Neuronal stem cell (in vitro differentiated cells): ENCODE measurements around the gene MYO9A.

Experiments
- DNase-seq: peaks from one replicate; pipeline ENCODE4 v3.0.0-alpha.2; 2013; ENCODE audit warnings: low spot score
- H2AFZ ChIP-seq: one replicate; pipeline ENCODE4 v1.6.1; 2013; ENCODE audit warnings: mild to moderate bottlenecking, low read length, inconsistent platforms
- H2AK5ac ChIP-seq: 2 replicates; pipeline ENCODE4 v1.6.1; 2013; ENCODE audit warnings: low read depth, mild to moderate bottlenecking, inconsistent platforms, low read length, moderate library complexity, mixed read lengths
- H2BK120ac ChIP-seq: 2 replicates; pipeline ENCODE4 v1.6.1; 2013; ENCODE audit warnings: low read depth, mild to moderate bottlenecking, inconsistent platforms, low read length, moderate library complexity, mixed read lengths
- H2BK12ac ChIP-seq: one replicate; pipeline ENCODE4 v1.6.1; 2013; ENCODE audit warnings: low read length, inconsistent platforms
- H2BK15ac ChIP-seq: 2 replicates; pipeline ENCODE4 v1.6.1; 2013; ENCODE audit warnings: mild to moderate bottlenecking, low read length, inconsistent platforms, mixed read lengths
- H2BK5ac ChIP-seq: one replicate; pipeline ENCODE4 v1.6.1; 2013; ENCODE audit warnings: inconsistent platforms, mild to moderate bottlenecking, low read length, moderate library complexity
- H3K14ac ChIP-seq: one replicate; pipeline ENCODE4 v1.6.1; 2013; ENCODE audit warnings: low read length, inconsistent platforms
- H3K18ac ChIP-seq: 2 replicates; pipeline ENCODE4 v1.6.1; 2013; ENCODE audit warnings: low read length, inconsistent platforms
- H3K23ac ChIP-seq: 2 replicates; pipeline ENCODE4 v1.6.1; 2013; ENCODE audit warnings: low read depth, mild to moderate bottlenecking, mixed read lengths, low read length, inconsistent platforms; ENCODE audit not compliant: poor library complexity
- H3K27ac ChIP-seq: replicated peaks from 3 replicates; pipeline ENCODE4 v1.5.1; 2013; ENCODE audit warnings: low read length, inconsistent platforms
- H3K27me3 ChIP-seq, 3 experiments: 2 replicates each; pipeline ENCODE4 v1.6.1; 2013; ENCODE audit warnings: low read length in 3 of 3, mild to moderate bottlenecking in 2 of 3, inconsistent platforms in 1 of 3, low read depth in 1 of 3, mixed read lengths in 1 of 3, moderate library complexity in 1 of 3; ENCODE audit not compliant: control insufficient read depth in 3 of 3, insufficient read depth in 3 of 3
- H3K36me3 ChIP-seq, 2 donors: replicated peaks in 1 of 2; 2 replicates each; pipeline ENCODE4 v1.6.1; 2013; ENCODE audit warnings: low read length in 2 of 2; ENCODE audit not compliant: control insufficient read depth in 2 of 2, insufficient read depth in 2 of 2
- H3K4ac ChIP-seq: 2 replicates; pipeline ENCODE4 v1.6.1; 2013; ENCODE audit warnings: inconsistent platforms, mild to moderate bottlenecking, low read length, moderate library complexity
- H3K4me1 ChIP-seq, 2 donors: 1 replicate in 1 of 2; 2 replicates in 1 of 2; pipeline ENCODE4 v1.6.1; 2013; ENCODE audit warnings: low read length in 2 of 2, low read depth in 1 of 2; ENCODE audit not compliant: control insufficient read depth in 2 of 2, insufficient read depth in 1 of 2
- H3K4me2 ChIP-seq: one replicate; pipeline ENCODE4 v1.6.1; 2013; ENCODE audit warnings: mild to moderate bottlenecking, low read length, inconsistent platforms; ENCODE audit not compliant: insufficient read depth, poor library complexity, severe bottlenecking
- H3K4me3 ChIP-seq, 2 donors: 2 replicates each; pipeline ENCODE4 v1.5.1; 2013; ENCODE audit warnings: low read length in 2 of 2, mild to moderate bottlenecking in 2 of 2, inconsistent platforms in 1 of 2, moderate library complexity in 1 of 2
- H3K79me1 ChIP-seq: one replicate; pipeline ENCODE4 v1.6.1; 2013; ENCODE audit warnings: low read depth, mild to moderate bottlenecking, inconsistent platforms, low read length, moderate library complexity
- H3K9ac ChIP-seq: one replicate; pipeline ENCODE4 v1.6.1; 2013; ENCODE audit warnings: mild to moderate bottlenecking, low read depth, low read length, inconsistent platforms; ENCODE audit not compliant: poor library complexity
- H3K9me3 ChIP-seq, 2 donors: replicated peaks in 1 of 2; 2 replicates each; pipeline versions ENCODE3 to v1.6.1; 2013; ENCODE audit warnings: low read length in 2 of 2, mild to moderate bottlenecking in 2 of 2, inconsistent platforms in 1 of 2, low read depth in 1 of 2, mixed read lengths in 1 of 2, moderate library complexity in 1 of 2; ENCODE audit not compliant: control insufficient read depth in 2 of 2, insufficient read depth in 1 of 2
- H4K8ac ChIP-seq: one replicate; pipeline ENCODE4 v1.6.1; 2013; ENCODE audit warnings: low read depth, mild to moderate bottlenecking, inconsistent platforms, low read length, moderate library complexity
- H4K91ac ChIP-seq: one replicate; pipeline ENCODE4 v1.6.1; 2013; ENCODE audit warnings: low read length, low read depth, mild to moderate bottlenecking, inconsistent platforms; ENCODE audit not compliant: poor library complexity
- WGBS, 2 donors: extraction: QIAGEN DNeasy Blood & Tissue Kit; methylation state at CpG; one replicate each; pipeline ENCODE4 v1.1.7; 2013; ENCODE audit warnings: missing lambda C conversion rate in 2 of 2, mixed read lengths in 1 of 2; ENCODE audit not compliant: insufficient read length in 2 of 2, insufficient replicate concordance in 1 of 2; ENCODE audit errors: extremely low coverage in 2 of 2; 5-methylcytosine and 5-hydroxymethylcytosine counted together

The MYO9A gene

DNA sequence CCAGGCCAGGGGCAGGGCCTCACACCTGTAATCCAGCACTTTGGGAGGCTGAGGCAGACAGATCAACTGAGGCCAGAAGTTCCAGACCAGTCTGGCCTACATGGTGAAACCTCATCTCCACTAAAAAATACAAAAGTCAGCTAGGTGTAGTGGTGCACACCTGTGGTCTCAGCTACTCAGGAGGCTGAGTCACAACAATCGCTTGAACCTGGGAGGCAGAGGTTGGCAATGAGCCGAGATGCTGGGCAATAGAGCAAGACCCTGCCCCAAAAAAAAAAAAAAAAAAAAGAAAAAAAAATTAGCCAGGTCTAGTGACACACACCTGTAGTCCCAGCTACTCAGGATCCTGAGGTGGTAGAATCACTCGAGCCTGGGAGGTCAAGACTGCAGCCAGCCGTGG is 18.8 kb downstream of the MYO9A start:
- Histone ChIP-seq H4K91ac (no peak overlapping the region), H2BK5ac (no peak overlapping the region), H3K14ac (no peak overlapping the region), H3K36me3 (no peaks in the 10 kb centered on the region), H3K9me3 (peaks cover 0 to 3% of the 10 kb centered on the region in 2 donors), H4K8ac (no peak overlapping the region), H3K4me2 (no peak overlapping the region), H3K27me3 (no peaks in the 10 kb centered on the region), H2AFZ (no peak overlapping the region), H3K79me1 (no peaks in the 10 kb centered on the region), H2AK5ac (no peak overlapping the region), H3K23ac (no peak overlapping the region), H3K9ac (peak overlapping the region; percentile 9), H3K27ac (no peak overlapping the region), H3K4me1 (peaks cover 3 to 6% of the 10 kb centered on the region in 2 donors), H3K18ac (no peak overlapping the region), H3K4me3 (no peak overlapping the region), H3K4ac (no peak overlapping the region), H2BK15ac (no peak overlapping the region), H2BK120ac (no peak overlapping the region), H2BK12ac (no peak overlapping the region)
- no CpG with 5 or more reads among the region's 4 CpGs for WGBS, 2 donors
- DNase-seq, result no peak

DNA sequence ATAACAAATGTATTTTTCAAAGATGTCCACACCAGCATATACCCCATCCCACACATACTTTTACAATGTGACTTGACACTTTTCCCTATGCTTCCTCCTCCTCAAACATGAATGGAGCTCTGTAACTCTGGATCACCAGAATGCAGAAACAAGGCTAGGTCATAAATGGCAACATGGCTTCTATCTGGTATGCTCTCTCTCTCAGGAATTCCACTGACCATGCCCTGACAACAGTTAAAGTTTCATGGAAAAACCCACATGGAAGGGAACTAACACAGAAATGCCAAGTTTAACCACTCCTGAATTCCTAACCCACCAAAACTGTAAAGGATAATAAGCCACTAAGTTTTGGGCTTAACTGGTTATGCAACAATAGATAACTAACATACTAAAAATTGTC is 19.9 kb downstream of the MYO9A start:
- Histone ChIP-seq H3K4me1 (no peaks in the 10 kb centered on the region), H2BK15ac (no peak overlapping the region), H2BK5ac (no peak overlapping the region), H3K27me3 (no peaks in the 10 kb centered on the region), H4K8ac (no peak overlapping the region), H3K23ac (no peak overlapping the region), H2BK120ac (no peak overlapping the region), H4K91ac (no peak overlapping the region), H3K18ac (no peak overlapping the region), H3K36me3 (no peaks in the 10 kb centered on the region), H3K27ac (no peak overlapping the region), H2AK5ac (no peak overlapping the region), H3K4me2 (no peak overlapping the region), H3K4ac (no peak overlapping the region), H3K79me1 (no peaks in the 10 kb centered on the region), H3K14ac (no peak overlapping the region), H2AFZ (no peak overlapping the region), H3K9me3 (peaks cover 0 to 3% of the 10 kb centered on the region in 2 donors), H3K4me3 (no peak overlapping the region), H3K9ac (no peak overlapping the region), H2BK12ac (no peak overlapping the region)
- DNase-seq, result no peak

GRCh38 chr15:72096796-72097195 is 21.2 kb downstream of the MYO9A start:
- Histone ChIP-seq H2BK120ac (no peak overlapping the region), H3K9ac (no peak overlapping the region), H3K4me2 (no peak overlapping the region), H3K9me3 (peaks cover 0 to 3% of the 10 kb centered on the region in 2 donors), H2AFZ (no peak overlapping the region), H3K4ac (no peak overlapping the region), H3K27me3 (no peaks in the 10 kb centered on the region), H2BK12ac (no peak overlapping the region), H3K14ac (no peak overlapping the region), H3K36me3 (no peaks in the 10 kb centered on the region), H3K4me1 (no peaks in the 10 kb centered on the region), H4K8ac (no peak overlapping the region), H3K23ac (no peak overlapping the region), H3K27ac (no peak overlapping the region), H4K91ac (no peak overlapping the region), H2BK15ac (no peak overlapping the region), H2BK5ac (no peak overlapping the region), H3K4me3 (no peak overlapping the region), H3K79me1 (no peaks in the 10 kb centered on the region), H3K18ac (no peak overlapping the region), H2AK5ac (no peak overlapping the region)
- no CpG with 5 or more reads among the region's 1 CpG for WGBS, 2 donors
- no peak for DNase-seq

DNA sequence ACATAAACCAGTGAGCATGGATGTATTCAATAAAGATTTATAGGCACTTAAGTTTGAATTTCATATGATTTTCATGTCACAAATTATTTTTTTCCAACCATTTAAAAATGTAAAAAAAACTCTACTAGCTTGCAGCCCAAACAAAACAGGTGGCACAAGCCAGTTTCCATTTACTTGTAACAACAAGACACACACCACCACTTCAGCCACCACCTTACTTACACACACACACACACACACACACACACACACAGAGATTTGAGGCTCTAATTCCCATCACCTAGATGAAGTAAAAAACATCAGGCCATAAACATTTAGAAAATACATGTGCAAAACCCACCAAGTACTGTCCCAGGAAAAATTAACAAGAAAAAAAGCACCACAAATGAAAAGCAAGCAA is 25.3 kb downstream of the MYO9A start:
- peaks cover 0 to 3% of the 10 kb centered on the region in 2 donors for H3K9me3 ChIP-seq
- no peak overlapping the region for H3K14ac ChIP-seq
- H3K4me2 ChIP-seq, result no peak overlapping the region
- H4K91ac ChIP-seq, result no peak overlapping the region
- no peaks in the 10 kb centered on the region for H3K27me3 ChIP-seq
- no peak overlapping the region for H2BK5ac ChIP-seq
- H3K9ac ChIP-seq, result no peak overlapping the region
- no peak overlapping the region for H4K8ac ChIP-seq
- no peak overlapping the region for H2AFZ ChIP-seq
- no peak overlapping the region for H2AK5ac ChIP-seq
- no peak overlapping the region for H3K4me3 ChIP-seq
- no peak overlapping the region for H3K23ac ChIP-seq
- H3K79me1 ChIP-seq, result no peaks in the 10 kb centered on the region
- DNase-seq, result no peak
- H3K4ac ChIP-seq, result no peak overlapping the region
- H2BK12ac ChIP-seq, result no peak overlapping the region
- H2BK15ac ChIP-seq, result no peak overlapping the region
- H3K4me1 ChIP-seq, result no peaks in the 10 kb centered on the region
- no peaks in the 10 kb centered on the region for H3K36me3 ChIP-seq
- no peak overlapping the region for H2BK120ac ChIP-seq
- H3K27ac ChIP-seq, result no peak overlapping the region
- H3K18ac ChIP-seq, result no peak overlapping the region
